Measurements from ENCODE around the gene SP3. TPM values are rescaled to one million over a fixed set of nuclear protein-coding genes. Genes with fewer than 3 reads are reported as not detected.
A peak's percentile ranks its signal among the peaks of the same experiment; 100 is the strongest.

The SP3 gene
- polyA plus RNA-seq, 1 donor (not counting 4 experiments of a cell fraction or from before 2014, with no cell fraction given), result 46.7 TPM

DNA sequence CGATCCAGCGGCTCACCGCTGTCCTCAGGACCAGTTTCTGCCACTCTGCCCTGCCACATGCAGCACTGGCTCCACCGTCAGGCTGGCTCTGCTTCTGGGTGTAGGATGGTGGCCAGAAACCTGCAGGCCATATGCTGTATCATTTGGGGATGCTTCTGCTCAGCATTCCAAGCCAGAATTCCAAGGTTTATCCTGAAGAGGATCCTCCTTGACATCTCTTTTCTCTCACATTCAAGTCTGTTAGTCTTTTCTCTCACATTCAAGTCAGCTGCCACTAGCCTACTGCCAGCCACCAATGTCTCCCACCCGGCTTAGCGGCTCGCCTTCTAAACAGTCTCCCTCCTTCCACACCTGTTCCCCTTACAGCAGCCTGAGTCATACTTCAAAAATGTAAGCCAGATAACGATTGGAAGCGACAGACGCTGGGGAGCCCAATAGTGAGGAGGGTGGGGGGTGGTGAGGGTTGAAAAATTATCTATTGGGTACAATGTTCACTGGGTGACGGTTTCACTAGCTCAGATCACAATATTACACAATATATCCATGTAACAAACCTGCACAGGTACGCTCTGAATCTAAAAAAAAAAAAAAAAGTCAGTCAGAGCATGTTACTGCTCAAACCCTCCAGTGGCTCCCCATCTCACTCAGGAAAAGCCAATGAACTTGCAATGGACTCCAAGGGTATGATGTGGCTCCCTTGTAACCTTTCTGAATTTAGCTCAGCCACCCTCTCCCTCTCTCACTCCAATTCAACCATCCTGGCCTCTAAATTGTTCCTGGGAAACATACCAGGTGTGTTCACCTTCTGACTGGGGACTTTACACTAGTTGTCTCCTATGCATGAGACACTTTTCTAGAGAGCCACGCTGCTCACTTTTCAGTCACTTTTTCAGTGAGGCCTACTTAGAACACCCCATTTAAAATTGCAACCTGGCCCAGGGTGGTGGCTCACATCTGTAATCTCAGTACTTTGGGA lies 38.8 kb upstream of the SP3 start:
- Histone ChIP-seq H3K9ac (ENCODE audit: control insufficient read depth, extremely low read depth, insufficient read depth, low read length) (no peak overlapping the region), H3K9me3 (ENCODE audit: control insufficient read depth, low read depth, low read length) (no peaks in the 10 kb centered on the region), H3K9me1 (ENCODE audit: control insufficient read depth, extremely low read depth, insufficient read depth, low read length) (no peaks in the 10 kb centered on the region), H3K4me2 (ENCODE audit: control insufficient read depth, extremely low read depth, insufficient read depth, low read depth, low read length) (no peak overlapping the region), H4K20me1 (ENCODE audit: control insufficient read depth, extremely low read depth, insufficient read depth, low read length) (no peaks in the 10 kb centered on the region), H3K79me2 (ENCODE audit: control insufficient read depth, insufficient read depth, low read length) (no peaks in the 10 kb centered on the region), H3K4me3 (ENCODE audit: control insufficient read depth in 2 of 3, extremely low read depth in 1 of 3, insufficient read depth in 2 of 3, low read depth in 1 of 3, low read length in 3 of 3) (no peak overlapping the region), H3K4me1 (ENCODE audit: control insufficient read depth, extremely low read depth, insufficient read depth, low read length) (peaks cover 10% of the 10 kb centered on the region), H3K27ac (ENCODE audit: control insufficient read depth, insufficient read depth, low read length) (no peak overlapping the region), H3K27me3 (ENCODE audit: control insufficient read depth, extremely low read depth, insufficient read depth, low read length) (no peaks in the 10 kb centered on the region), H3K36me3 (ENCODE audit: control insufficient read depth in 2 of 2, extremely low read depth in 1 of 2, insufficient read depth in 2 of 2, low read length in 2 of 2) (no peaks in the 10 kb centered on the region), H2AFZ (ENCODE audit: control insufficient read depth, low read length) (no peak overlapping the region)
- FAIRE-seq (no peak), DNase-seq (ENCODE audit: low read depth, low spot score) (no peak)
- dilution Hi-C loops (cut with MboI; ENCODE audit: extremely low pct_ligation_motif_present, low sequenced_read_pairs), result no loop called here
- TF ChIP-seq, protein P1, sequence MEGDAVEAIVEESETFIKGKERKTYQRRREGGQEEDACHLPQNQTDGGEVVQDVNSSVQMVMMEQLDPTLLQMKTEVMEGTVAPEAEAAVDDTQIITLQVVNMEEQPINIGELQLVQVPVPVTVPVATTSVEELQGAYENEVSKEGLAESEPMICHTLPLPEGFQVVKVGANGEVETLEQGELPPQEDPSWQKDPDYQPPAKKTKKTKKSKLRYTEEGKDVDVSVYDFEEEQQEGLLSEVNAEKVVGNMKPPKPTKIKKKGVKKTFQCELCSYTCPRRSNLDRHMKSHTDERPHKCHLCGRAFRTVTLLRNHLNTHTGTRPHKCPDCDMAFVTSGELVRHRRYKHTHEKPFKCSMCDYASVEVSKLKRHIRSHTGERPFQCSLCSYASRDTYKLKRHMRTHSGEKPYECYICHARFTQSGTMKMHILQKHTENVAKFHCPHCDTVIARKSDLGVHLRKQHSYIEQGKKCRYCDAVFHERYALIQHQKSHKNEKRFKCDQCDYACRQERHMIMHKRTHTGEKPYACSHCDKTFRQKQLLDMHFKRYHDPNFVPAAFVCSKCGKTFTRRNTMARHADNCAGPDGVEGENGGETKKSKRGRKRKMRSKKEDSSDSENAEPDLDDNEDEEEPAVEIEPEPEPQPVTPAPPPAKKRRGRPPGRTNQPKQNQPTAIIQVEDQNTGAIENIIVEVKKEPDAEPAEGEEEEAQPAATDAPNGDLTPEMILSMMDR (optimal IDR thresholded peaks at IDR 0.05 in 1 of 3, IDR thresholded peaks at IDR 0.05 in 1 of 3, conservative IDR thresholded peaks at IDR 0.05 in 1 of 3; ENCODE audit: extremely low read depth in 1 of 3, insufficient read depth in 2 of 3, low read length in 3 of 3), result peak; percentile 25 to 77 (median 44)
- TF ChIP-seq EZH2 (IDR thresholded peaks at IDR 0.05; ENCODE audit: low read length), result no peak

DNA sequence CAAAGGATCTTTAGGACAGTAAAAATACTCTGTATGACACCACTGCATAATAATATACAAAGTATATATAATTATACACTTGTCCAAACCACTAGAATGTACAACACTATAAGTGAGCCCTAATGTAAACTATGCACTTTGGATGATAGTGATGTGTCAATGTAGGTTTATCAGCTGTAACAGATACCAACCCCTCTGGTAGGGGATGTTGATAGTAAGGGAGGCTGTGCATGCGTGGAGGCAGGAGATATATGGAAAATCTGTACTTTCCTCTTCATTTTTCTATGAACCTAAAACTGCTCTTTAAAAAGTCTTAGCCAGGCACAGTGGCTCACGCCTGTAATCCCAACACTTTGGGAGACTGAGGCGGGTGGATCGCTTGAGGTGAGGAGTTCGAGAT lies 37.5 kb upstream of the SP3 start:
- Histone ChIP-seq H2AFZ (ENCODE audit: control insufficient read depth, low read length) (no peak overlapping the region), H3K36me3 (ENCODE audit: control insufficient read depth in 2 of 2, extremely low read depth in 1 of 2, insufficient read depth in 2 of 2, low read length in 2 of 2) (no peaks in the 10 kb centered on the region), H3K4me3 (ENCODE audit: control insufficient read depth in 2 of 3, extremely low read depth in 1 of 3, insufficient read depth in 2 of 3, low read depth in 1 of 3, low read length in 3 of 3) (no peak overlapping the region), H3K27me3 (ENCODE audit: control insufficient read depth, extremely low read depth, insufficient read depth, low read length) (no peaks in the 10 kb centered on the region), H3K9ac (ENCODE audit: control insufficient read depth, extremely low read depth, insufficient read depth, low read length) (no peak overlapping the region), H3K4me2 (ENCODE audit: control insufficient read depth, extremely low read depth, insufficient read depth, low read depth, low read length) (no peak overlapping the region), H3K9me3 (ENCODE audit: control insufficient read depth, low read depth, low read length) (no peaks in the 10 kb centered on the region), H3K27ac (ENCODE audit: control insufficient read depth, insufficient read depth, low read length) (no peak overlapping the region), H3K9me1 (ENCODE audit: control insufficient read depth, extremely low read depth, insufficient read depth, low read length) (no peaks in the 10 kb centered on the region), H3K4me1 (ENCODE audit: control insufficient read depth, extremely low read depth, insufficient read depth, low read length) (peaks cover 10% of the 10 kb centered on the region), H4K20me1 (ENCODE audit: control insufficient read depth, extremely low read depth, insufficient read depth, low read length) (no peaks in the 10 kb centered on the region), H3K79me2 (ENCODE audit: control insufficient read depth, insufficient read depth, low read length) (no peaks in the 10 kb centered on the region)
- dilution Hi-C loops (cut with MboI; ENCODE audit: extremely low pct_ligation_motif_present, low sequenced_read_pairs), result no loop called here
- no peak for TF ChIP-seq EZH2 (IDR thresholded peaks at IDR 0.05; ENCODE audit: low read length)
- TF ChIP-seq, protein P1 (optimal IDR thresholded peaks at IDR 0.05 in 1 of 3, IDR thresholded peaks at IDR 0.05 in 1 of 3, conservative IDR thresholded peaks at IDR 0.05 in 1 of 3; ENCODE audit: extremely low read depth in 1 of 3, insufficient read depth in 2 of 3, low read length in 3 of 3), result no peak
- DNase-seq (ENCODE audit: low read depth, low spot score), result no peak
- no peak for FAIRE-seq

All from keratinocyte (primary cell).